B cell (primary cell): ENCODE data around the gene LECT2.

Source experiments
- EZH2 ChIP-seq: IDR thresholded peaks from 2 replicates; pipeline ENCODE4 v1.6.1; 2012; ENCODE audit warnings: borderline replicate concordance, low read depth, mild to moderate bottlenecking, moderate library complexity, low read length; ENCODE audit not compliant: insufficient read depth, poor library complexity, severe bottlenecking
- TF ChIP-seq, protein P1 (sequence below): fragments of 200-600 bp; IDR thresholded peaks from one replicate; pipeline ENCODE4 v1.8.0; 2022; ENCODE audit warnings: antibody characterized with exemption, mild to moderate bottlenecking

DNA sequence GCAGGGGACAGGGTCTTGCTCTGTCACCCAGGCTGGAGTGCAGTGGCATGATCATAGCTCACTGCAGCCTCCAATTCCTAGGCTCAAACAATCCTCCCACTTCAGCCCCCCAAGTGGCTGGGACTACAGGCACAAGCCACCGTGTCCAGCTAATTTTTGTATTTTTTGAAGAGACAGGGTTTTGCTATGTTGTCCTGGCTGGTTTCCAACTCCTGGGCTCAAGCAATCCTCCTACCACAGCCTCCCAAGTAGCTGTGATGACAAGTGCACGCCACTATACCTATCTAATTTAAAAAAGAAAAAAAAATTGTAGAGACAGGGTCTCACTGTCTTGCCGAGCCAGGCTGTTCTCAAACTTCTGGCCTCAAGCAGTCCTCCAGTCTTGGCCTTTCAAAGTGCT lies 31.6 kb upstream of the LECT2 start:
- TF ChIP-seq, protein P1, sequence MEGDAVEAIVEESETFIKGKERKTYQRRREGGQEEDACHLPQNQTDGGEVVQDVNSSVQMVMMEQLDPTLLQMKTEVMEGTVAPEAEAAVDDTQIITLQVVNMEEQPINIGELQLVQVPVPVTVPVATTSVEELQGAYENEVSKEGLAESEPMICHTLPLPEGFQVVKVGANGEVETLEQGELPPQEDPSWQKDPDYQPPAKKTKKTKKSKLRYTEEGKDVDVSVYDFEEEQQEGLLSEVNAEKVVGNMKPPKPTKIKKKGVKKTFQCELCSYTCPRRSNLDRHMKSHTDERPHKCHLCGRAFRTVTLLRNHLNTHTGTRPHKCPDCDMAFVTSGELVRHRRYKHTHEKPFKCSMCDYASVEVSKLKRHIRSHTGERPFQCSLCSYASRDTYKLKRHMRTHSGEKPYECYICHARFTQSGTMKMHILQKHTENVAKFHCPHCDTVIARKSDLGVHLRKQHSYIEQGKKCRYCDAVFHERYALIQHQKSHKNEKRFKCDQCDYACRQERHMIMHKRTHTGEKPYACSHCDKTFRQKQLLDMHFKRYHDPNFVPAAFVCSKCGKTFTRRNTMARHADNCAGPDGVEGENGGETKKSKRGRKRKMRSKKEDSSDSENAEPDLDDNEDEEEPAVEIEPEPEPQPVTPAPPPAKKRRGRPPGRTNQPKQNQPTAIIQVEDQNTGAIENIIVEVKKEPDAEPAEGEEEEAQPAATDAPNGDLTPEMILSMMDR: no peak
- TF ChIP-seq EZH2: no peak
